ENCODE measurements around the gene PSMD1.
"Not testable (repeated sequence)": the region's sequence is repeated elsewhere in the genome, so short reads cannot be mapped to it uniquely, and the experiment has no call there.

PSMD1 gene

DNA sequence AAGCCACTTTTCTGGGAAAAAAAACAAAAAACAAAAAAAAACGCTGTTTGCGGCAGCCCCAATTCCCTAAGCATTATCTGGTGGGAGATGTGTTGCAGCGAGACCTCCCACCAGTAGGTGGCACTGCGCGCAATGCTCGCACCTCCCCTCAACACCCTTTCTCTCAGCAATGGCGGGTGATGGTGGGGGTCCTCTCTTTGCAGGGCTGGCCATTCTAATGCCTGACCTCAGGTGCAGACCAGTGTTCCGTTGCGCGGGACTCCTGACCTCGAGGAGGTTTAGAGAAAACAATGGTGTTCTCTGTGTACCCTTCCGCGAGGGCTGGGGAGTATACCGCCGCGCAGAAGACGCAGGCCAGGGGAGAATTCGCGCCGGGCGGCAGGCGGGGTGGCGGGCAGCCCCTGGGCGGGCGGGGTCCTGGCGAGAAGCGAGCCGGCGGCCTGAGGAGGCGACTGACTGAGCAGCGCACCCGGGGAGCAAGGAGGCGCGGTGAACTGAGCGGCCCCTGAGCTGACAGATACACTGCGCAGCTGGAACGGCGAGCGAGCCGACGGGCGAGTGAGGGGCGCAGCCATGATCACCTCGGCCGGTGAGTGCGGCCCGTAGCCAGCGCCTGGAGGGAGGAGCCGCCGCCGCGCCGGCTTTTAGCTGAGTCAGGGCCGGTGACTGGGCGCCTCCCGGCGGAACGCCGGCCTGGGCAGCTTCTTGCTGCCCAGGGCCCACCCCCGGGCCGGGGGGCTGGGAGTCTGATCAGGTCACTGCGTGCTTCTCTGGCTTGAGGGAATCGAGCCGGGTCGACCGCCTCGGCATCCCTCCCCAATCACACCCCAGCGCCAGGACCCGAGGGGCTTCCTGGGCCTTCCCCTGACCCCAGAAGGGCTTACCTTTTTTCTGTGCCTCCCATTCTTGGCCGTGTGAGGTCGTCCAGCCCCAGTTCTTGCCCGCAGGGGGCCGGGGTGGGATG, at the start of gene PSMD1:
Gene PSMD1 (plus strand): TSS at position 415 of the 964 bp plus-strand sequence. CDS start 159 bp downstream, at position 574.
- in situ Hi-C loops (cut with MboI; ENCODE audit: low sequenced_read_pairs), result no loop called here

DNA sequence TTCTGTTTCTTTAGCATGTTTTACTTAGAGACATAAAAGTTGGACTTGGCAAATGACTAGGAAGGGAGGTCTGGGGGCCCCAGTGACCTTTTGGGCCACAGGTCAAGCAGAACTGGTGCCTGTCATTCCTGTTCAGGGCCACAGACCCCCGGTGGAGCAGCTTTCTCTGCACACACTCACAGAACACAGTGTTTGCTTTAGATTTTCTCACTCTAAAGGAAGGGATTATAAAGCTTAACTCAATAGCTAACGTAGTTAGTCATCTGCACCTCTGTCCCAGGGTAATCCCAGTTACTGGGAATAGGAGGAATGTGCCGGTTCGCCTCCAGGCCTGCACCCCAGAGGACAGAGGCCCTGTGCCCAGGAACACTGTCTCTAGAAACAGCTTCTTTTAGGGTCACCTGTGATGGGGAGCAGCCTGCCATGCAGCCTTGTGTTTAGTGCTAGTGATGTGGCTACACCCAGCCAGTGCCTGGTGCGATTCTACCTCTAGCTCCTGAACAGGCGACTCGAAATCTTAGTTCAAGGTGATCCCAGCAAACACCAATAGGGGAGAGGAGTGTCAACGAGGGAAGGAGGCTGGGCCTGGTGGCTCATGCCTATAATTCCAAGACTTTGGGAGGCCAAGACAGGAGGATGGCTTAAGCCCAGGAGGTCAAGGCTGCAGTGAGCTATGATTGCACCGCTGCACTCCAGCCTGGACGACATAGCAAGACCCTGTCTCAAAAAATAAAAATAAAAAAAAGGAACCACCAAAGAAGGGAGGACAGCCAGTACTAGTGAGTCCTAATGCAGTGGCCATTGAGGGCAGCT, 49.2 kb upstream of the PSMD1 start:
- in situ Hi-C loops (cut with MboI; ENCODE audit: low sequenced_read_pairs), result no loop called here

DNA sequence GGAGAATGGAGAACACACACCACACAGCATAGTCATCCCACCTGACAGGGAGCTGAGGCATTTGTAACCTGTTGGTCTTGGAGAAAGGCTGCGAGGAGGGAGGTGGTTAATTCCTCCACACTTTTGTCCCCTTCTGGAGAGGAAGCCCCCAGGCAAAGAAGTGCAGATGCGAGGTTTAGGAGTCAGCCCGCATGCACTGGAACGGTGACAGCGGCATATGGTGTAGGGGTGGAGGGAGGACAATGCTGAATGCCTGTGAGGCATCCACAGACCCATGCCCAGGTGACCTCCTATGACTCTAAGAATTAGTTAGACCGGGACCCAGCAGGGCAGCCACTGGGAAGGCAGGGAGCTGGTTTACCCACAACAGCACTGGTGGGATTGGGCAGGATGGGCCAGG, 48.5 kb upstream of the PSMD1 start:
- in situ Hi-C loops (cut with MboI; ENCODE audit: low sequenced_read_pairs), result no loop called here

DNA sequence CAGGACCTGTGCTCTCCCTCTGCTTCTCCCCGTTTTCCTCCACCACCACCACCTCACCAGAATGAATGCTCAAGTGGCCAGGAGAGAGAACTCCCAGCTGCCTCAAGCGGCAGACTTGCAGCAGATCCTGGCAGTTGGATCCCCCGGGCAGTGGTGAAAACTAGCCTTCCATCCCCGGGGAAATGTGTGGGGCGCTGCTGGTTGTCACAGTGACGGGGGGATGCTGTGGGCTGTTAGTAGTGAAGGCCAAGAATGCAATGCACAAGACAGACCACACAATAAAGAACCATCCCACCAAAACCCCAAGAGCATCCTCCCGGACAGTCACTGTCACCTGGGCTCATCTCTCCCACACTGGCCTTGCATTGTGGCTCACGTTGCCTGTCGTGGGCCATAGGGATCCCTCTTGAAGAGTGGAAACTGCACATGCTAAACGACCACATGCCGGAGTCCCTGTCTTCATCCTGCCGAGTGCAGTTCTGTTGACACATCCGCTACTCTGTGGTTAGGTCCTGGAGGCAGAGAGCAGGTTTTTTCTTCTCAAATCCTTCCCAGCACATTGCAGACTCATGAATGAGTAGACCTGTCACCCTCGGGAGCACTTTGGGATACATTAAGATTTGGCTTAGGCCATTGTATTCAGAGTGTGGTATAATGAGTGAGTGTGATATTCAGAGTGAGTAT, 47.3 kb upstream of the PSMD1 start:
- in situ Hi-C loops (cut with MboI; ENCODE audit: low sequenced_read_pairs), result no loop called here

DNA sequence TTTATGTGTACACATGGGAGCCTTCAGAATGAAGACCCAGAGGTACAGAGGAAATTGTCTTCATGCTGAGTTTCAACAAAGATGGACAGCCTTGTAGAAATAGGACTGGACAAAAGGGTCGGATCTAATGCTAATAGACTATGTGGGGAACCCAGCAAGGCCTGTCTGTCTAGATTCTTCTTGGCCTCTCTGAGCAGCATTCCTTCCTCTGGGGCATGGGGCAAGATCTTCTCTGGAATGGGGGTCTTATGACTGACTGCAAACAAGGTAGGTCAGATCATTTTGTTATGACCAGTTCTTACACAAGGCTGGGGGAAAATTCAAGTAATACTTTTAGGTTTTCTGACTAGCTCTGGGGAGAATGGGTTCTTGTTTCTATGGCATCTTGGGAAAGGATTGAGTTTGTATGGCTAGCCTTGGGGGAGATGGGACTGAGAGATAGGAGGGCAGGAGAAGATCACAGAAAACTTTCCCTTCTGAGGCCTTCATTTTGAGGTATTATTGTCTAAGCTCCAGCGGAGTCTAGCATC, 46.4 kb upstream of the PSMD1 start:
- in situ Hi-C loops (cut with MboI; ENCODE audit: low sequenced_read_pairs), result no loop called here

DNA sequence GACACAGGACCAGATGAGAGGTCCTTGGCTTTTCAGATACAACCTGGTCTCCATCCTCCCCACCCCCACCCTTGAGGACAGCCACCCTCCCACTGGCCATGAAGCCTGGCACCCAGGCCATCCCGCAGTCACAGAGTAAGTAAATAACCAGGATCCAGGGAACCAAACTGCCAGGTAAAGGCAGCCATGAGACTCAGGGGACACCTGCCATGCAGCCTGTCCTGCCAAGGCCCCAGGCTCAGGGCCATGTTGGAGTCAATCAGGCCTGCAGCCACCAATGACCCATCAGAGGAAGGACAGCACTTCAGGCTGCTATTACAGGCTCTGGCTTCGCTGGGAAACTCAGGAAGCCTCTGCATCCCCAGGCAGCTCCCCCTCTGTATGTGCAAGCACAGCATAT, 45.1 kb upstream of the PSMD1 start:
- in situ Hi-C loops (cut with MboI; ENCODE audit: low sequenced_read_pairs), result no loop called here

DNA sequence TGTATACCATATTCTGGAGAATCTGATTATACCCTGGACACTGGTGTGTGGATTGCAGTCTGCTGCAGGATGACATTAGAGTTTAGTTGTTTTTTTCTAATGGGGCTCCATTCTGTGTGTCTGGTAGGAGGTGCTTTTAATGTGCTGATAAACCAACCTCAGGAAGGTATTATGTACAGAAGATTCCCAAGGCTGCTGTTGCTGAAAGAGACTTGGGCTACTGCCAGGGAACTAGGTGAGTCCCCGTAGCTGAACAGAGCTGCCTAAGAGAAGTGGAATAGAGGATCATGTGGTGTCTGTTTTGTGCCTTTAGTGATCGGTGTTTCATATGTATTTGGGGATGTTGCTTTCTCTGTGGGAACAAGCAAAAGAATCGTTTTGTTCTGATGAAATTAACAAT, 44.2 kb upstream of the PSMD1 start:
- in situ Hi-C loops (cut with MboI; ENCODE audit: low sequenced_read_pairs), result no loop called here

DNA sequence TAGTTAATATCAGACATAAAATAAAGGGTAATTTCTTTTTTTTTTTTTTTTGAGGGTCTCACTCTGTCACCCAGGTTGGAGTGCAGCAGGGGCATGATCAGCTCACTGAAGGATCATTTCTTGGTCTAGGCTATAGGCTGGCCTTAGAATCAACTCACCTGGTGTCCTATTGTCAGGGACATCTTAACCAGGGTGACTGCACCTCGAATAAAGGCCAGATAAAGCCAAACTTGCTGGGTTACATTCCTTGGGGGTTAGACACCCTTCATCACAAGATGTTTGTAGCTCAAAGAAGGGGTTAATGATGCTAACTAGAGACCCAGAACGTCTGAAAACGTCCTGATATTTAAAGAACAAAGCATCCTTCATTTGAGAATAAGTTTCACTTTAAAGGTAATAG, 42.8 kb upstream of the PSMD1 start:
- in situ Hi-C loops (cut with MboI; ENCODE audit: low sequenced_read_pairs), result no loop called here

DNA sequence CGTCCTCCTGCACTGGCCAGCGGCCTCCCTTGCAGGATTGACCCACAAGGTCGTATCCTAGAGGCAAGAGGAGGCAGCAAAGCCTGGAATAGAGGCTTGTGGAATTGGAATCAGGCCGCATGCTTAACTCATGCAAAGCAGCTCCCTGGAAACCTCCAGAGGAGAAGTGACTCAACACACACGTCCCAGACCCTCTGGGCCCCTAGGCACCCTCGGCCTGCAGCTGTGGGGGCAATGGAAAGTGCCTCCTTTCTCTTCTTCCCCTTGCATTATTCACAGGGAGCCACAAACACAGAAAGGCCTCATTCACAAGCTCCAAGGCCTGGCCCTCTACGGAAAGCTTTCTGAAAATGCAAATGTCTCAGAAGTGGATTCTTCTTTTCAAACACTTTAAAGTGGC, 41.2 kb upstream of the PSMD1 start:
- in situ Hi-C loops (cut with MboI; ENCODE audit: low sequenced_read_pairs), result no loop called here

DNA sequence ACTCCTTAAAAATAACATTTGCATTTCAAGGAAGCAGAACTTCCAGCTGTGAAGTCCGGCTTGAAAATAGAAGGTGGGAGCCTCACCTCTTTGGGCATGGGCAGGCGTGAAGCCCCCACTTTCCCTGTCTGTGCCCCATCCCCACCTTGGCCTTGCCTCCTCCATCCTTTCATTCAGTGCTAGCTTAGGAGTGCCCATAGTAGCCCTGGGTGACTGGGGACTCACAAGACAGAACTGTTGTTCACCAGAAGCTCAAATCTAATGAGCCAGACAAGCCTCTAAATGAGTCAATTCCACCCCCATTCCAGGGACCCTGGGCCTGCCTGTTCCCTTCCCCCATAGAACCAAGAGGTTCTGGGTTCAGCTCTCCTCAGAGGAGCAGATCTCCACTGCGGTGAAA, 40.7 kb upstream of the PSMD1 start:
- in situ Hi-C loops (cut with MboI; ENCODE audit: low sequenced_read_pairs), result no loop called here

DNA sequence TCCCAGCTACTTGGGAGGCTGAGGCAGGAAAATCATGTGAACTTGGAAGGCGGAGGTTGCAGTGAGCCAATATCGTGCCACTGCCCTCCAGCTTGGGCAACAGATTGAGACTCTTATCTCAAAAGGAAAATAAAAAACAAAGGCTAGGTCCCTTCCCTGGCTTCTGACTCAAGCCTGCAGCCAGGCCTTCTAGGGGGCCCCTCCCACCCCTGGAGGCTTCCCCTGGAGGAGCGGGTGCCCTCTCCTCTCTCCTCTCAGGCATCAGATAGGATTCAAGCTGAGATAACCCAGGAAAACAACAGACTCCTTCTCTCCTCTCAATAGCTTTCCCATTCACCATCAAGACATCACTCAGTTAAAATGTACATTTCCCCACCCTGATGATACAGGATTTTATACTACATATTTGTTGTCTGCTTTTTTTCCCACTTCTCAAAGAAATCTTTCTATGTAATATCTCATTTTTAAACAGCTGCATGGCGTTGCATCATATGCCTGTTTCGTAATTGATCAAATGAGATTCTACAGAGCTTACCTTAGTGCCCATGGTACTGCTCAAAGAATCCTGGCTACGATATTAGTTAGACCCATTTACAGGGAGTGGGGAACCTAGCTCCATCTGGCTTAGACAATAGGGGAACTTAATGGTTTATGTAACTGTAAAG, 40.0 kb upstream of the PSMD1 start:
- in situ Hi-C loops (cut with MboI; ENCODE audit: low sequenced_read_pairs), result no loop called here

DNA sequence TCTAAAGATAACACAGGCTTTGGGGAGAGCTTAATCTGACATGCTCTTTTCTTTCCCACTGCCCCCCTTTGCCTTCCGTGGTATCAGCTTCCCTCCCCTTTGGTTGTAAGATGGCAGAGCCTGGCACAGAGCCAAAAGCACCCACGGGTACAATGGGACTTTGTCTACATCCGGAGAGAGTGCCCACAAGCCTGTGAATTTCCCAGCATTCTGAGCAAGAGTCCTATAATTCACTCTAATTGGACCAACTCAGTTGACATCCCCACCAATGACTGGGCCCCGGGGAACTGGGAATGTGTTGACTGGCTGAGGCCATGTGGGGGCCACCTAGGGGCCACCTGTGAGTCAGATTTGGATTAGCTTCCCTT, 39.5 kb upstream of the PSMD1 start:
- in situ Hi-C loops (cut with MboI; ENCODE audit: low sequenced_read_pairs), result no loop called here

DNA sequence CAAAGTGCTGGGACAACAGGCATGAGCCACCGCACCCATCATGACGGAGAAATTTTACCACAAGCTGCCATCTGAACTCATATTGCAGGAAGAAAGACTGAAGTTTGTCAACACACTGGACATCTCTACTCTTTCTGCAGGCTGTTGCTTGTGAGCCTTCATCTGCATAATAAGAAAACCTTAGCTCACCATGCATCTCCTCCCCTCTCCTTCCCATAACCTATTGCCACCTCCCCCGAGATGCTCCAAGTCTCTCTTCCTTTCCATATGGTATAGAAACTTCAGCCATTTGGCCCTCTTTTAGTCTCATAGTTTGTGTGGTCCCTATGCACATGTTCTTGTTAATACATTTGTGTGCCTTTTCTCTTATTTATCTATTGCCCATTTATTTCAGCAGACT, 38.5 kb upstream of the PSMD1 start:
- in situ Hi-C loops (cut with MboI; ENCODE audit: low sequenced_read_pairs), result no loop called here

DNA sequence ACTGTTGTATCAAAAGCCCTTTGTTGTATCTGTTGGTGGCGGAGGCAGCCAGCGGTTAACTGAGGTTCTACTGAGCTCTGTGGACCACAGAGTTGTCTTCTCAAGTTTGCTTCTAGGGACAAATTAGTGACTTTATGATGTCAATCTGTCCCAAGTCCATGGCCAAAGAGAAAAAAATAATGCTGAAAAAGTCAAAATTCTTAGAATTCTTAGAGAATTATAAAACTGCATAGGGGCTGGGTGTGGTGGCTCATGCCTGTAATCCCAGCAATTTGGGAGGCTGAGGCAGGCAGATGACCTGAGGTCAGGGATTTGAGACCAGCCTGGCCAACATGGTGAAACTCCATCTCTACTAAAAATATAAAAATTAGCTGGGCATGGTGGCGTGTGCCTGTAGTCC, 31.6 kb upstream of the PSMD1 start:
- in situ Hi-C loops (cut with MboI; ENCODE audit: low sequenced_read_pairs), result not testable (repeated sequence)

DNA sequence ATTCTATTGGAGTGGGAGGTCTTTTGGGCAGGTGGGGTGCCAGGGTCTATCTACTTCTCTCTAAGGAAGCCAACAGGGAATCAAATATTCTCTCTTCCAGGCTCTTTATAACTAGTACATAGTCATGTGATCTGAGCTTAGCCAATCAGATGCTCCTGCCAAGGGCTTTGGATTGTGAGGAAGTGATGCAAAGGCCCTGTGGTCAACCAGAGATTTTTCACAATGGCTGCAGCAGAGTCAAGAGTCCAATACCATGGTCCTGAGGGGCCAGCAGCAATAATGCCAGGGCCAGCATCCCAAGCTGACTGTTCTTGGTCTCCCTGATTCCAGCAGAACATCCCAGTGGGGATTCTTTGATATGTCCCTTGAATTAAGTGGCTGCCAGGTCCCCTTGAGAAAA, 27.8 kb upstream of the PSMD1 start:
- in situ Hi-C loops (cut with MboI; ENCODE audit: low sequenced_read_pairs), result no loop called here

DNA sequence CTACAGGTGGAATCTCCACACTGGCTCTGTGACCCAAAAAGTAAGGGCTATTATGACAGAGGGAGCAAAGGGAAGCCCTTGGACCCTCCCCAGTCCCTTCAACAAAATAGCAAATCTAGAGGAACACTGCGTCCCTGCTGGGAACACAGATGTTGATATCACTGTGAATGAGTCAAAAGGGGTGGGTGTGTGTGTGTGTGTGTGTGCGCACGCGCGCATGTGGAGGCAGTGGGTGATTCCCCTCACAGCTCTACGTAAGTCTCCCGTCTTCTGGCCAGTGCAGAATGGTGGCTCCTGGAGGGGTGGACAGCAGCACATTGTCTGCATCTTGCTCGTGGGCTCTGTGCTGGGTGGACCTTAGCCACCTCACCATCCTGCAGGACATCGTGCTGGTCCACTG, 27.1 kb upstream of the PSMD1 start:
- in situ Hi-C loops (cut with MboI; ENCODE audit: low sequenced_read_pairs), result no loop called here

DNA sequence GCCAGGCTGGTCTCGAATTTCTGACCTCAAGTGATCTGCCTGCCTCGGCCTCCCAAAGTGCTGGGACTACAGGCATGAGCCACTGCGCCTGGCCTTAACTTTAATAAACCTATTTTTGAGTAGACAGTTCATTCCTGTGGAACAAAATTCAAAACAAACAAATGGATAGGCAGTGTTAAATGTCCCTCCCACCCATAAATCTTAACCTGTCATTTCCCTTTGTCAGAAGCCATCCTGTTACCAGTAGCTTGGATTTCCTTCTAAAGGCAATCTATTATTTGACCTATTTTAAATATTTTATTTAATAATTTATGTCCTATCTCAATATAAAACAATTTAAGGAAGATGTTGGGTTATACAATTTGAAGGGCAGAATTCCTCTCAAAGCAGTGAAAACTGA, 25.9 kb upstream of the PSMD1 start:
- in situ Hi-C loops (cut with MboI; ENCODE audit: low sequenced_read_pairs), result no loop called here

DNA sequence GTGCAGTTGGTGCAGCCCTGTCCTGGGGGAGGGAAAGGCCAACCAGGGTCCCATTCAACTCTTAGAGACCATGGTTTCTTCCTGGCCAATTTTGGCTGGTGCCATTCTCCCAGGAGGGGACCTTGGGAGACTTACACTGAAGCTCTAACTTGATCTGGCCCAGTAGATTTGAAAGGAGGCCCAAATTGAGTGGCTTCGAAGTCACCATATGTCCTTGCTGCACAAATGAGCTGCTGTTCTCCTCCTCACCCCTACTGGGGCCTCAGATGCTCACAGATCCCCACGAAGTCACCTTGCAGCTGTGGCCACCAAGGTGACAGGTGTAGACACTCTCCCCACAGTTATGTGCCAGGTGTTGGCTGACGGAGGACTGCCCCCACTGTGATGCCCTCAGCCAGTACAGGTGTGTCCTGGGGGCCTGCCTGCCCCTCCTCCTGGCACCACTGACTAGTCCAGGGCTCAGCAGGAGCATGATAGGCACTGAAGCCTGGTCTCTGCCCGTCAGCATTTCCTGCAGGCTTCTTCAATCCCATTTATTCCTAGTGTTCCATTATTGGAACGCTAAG, 24.0 kb upstream of the PSMD1 start:
- in situ Hi-C loops (cut with MboI; ENCODE audit: low sequenced_read_pairs), result no loop called here

DNA sequence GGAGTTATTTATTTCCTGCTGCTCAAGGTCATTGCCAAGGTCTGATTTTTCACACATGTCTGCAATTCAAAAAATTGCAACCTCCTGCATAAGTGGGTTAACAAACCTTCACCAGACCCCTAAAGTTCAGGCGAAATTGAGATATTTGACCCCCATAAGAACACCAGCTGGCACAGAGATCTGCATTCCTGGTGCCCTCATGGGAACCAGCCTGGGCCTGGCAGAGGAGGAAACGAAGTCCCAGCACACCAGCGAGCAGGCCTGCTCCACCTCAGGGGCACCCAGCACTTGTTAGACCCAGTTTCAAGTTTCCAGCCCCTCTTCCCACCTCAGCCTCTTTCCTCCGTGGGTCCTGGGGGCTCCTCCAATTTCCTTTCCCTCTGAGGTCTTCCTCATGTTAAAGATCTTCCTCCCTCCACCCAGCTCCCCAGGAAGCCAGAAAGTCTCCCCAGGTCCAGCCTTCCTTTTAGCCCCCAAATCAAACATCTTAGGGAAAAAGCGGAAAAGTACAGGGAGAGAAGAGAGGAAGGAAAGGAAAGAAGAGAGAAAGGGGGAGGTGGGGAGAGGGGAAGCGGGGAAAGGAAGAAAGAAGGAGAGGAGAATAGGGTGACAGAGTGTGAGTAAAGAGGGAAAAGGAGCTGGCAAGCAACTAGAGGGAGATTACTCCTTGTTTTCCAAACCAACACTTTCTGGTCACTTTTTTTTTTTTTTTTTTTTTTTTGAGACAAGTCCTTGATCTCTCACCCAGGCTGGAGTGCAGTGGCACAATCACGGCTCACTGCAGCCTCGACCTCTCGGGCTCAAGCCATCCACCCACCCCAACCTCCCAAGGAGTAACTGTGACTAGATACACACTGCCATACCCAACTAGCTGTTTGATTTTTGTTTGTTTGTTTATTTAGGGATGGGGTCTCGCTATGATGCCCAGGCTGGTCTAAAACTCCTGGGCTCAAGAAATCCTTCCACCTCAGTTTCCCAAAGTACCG, 23.2 kb upstream of the PSMD1 start:
- in situ Hi-C loops (cut with MboI; ENCODE audit: low sequenced_read_pairs), result no loop called here
